GM18502 (cell line): ENCODE measurements around the gene CTDSPL.
"Not testable (repeated sequence)": the region's sequence is repeated elsewhere in the genome, so short reads cannot be mapped to it uniquely, and the experiment has no call there.

Experiments used
- ATAC-seq: cut with Tn5 transposase; IDR thresholded peaks from one replicate; pipeline ENCODE4 v1.9.1; 2021; ENCODE audit warnings: mild to moderate bottlenecking; ENCODE audit not compliant: unreplicated experiment, poor library complexity

The CTDSPL gene

GRCh38 chr3:37961622-37962431 lies 100.1 kb downstream of the CTDSPL start:
- ATAC-seq: no peak

- no peak for ATAC-seq
These were observed 101.3 kb downstream of the CTDSPL start for GRCh38 chr3:37963016-37963415.

- no peak for ATAC-seq
These were observed 102.0 kb downstream of the CTDSPL start for GRCh38 chr3:37963635-37964034.

GRCh38 chr3:37964146-37964545 lies 102.5 kb downstream of the CTDSPL start:
- ATAC-seq: no peak

- no peak for ATAC-seq
These were observed 103.0 kb downstream of the CTDSPL start for GRCh38 chr3:37964716-37965115.

- no peak for ATAC-seq
These were observed 105.7 kb downstream of the CTDSPL start for GRCh38 chr3:37967260-37967881.

GRCh38 chr3:37968199-37968598 lies 106.5 kb downstream of the CTDSPL start:
- no peak for ATAC-seq

- ATAC-seq: no peak
These were observed 107.3 kb downstream of the CTDSPL start for GRCh38 chr3:37968813-37969595.

- no peak for ATAC-seq
These were observed 108.0 kb downstream of the CTDSPL start for GRCh38 chr3:37969596-37970100.

- ATAC-seq: no peak
These were observed 109.1 kb downstream of the CTDSPL start for GRCh38 chr3:37970802-37971201.

GRCh38 chr3:37971467-37971866 lies 109.8 kb downstream of the CTDSPL start:
- no peak for ATAC-seq

- not testable (repeated sequence) for ATAC-seq
These were observed 110.4 kb downstream of the CTDSPL start for GRCh38 chr3:37972056-37972455.

GRCh38 chr3:37973246-37974054 lies 111.8 kb downstream of the CTDSPL start:
- ATAC-seq: no peak

GRCh38 chr3:37974121-37975083 lies 112.7 kb downstream of the CTDSPL start:
- peak; percentile 88 for ATAC-seq

- no peak for ATAC-seq
These were observed 118.1 kb downstream of the CTDSPL start for GRCh38 chr3:37979541-37980461.

- no peak for ATAC-seq
These were observed 119.0 kb downstream of the CTDSPL start for GRCh38 chr3:37980462-37981347.

- ATAC-seq: no peak
These were observed 119.6 kb downstream of the CTDSPL start for GRCh38 chr3:37981348-37981664.
